Measurements from ENCODE around the gene CALML3.

- TF ChIP-seq EZH2 (IDR thresholded peaks at IDR 0.05): no peak
- no peak for TF ChIP-seq CTCF (IDR thresholded peaks at IDR 0.05)
These were observed 27.5 kb upstream of the CALML3 start for GRCh38 chr10:5497289-5497688.
